ENCODE measurements around the gene CD36.

CD36 gene

GRCh38 chr7:80629023-80629422 is 9.4 kb upstream of the CD36 start:
- no peak for DNase-seq

GRCh38 chr7:80630608-80631405 is 7.6 kb upstream of the CD36 start:
- peak; percentile 77 for DNase-seq

- no peak for DNase-seq
These were observed 7.0 kb upstream of the CD36 start for GRCh38 chr7:80631421-80631820.

- DNase-seq = no peak
These were observed 6.3 kb upstream of the CD36 start for GRCh38 chr7:80632139-80632538.

GRCh38 chr7:80632819-80633218 is 5.6 kb upstream of the CD36 start:
- DNase-seq = no peak

- DNase-seq = no peak
These were observed 3.9 kb upstream of the CD36 start for GRCh38 chr7:80634505-80634904.

- no peak for DNase-seq
These were observed 2.9 kb upstream of the CD36 start for GRCh38 chr7:80635533-80635932.

GRCh38 chr7:80635998-80636397 is 2.4 kb upstream of the CD36 start:
- no peak for DNase-seq

GRCh38 chr7:80636709-80637108 is 1.7 kb upstream of the CD36 start:
- no peak for DNase-seq

- no peak for DNase-seq
These were observed 988 bp upstream of the CD36 start for GRCh38 chr7:80637454-80637853.

- DNase-seq = no peak
These were observed 569 bp downstream of the CD36 start for GRCh38 chr7:80639011-80639410.

- DNase-seq = no peak
These were observed 2.4 kb downstream of the CD36 start for GRCh38 chr7:80640846-80641245.

GRCh38 chr7:80641548-80641947 is 3.1 kb downstream of the CD36 start:
- no peak for DNase-seq

GRCh38 chr7:80642871-80643270 is 4.4 kb downstream of the CD36 start:
- DNase-seq = no peak

- DNase-seq = no peak
These were observed 5.0 kb downstream of the CD36 start for GRCh38 chr7:80643336-80643915.

GRCh38 chr7:80644054-80644453 is 5.6 kb downstream of the CD36 start:
- DNase-seq = no peak

GRCh38 chr7:80646083-80646865 is 7.8 kb downstream of the CD36 start:
- no peak for DNase-seq

- no peak for DNase-seq
These were observed 9.0 kb downstream of the CD36 start for GRCh38 chr7:80647436-80647835.

GRCh38 chr7:80648031-80648600 is 9.7 kb downstream of the CD36 start:
- DNase-seq = no peak

GRCh38 chr7:80649011-80649410 is 10.6 kb downstream of the CD36 start:
- no peak for DNase-seq

- no peak for DNase-seq
These were observed 11.6 kb downstream of the CD36 start for GRCh38 chr7:80650030-80650429.

- DNase-seq = no peak
These were observed 13.0 kb downstream of the CD36 start for GRCh38 chr7:80651471-80651870.

GRCh38 chr7:80653244-80653643 is 14.8 kb downstream of the CD36 start:
- no peak for DNase-seq

GRCh38 chr7:80654887-80655340 is 16.5 kb downstream of the CD36 start:
- DNase-seq = no peak

Data from NCI-H748 treated with DMSO at 0.1 percent for 48 hours (cell line).